Measurements from ENCODE around the gene PAFAH1B1. TPM values are rescaled to one million over a fixed set of nuclear protein-coding genes. Genes with fewer than 3 reads are reported as not detected.

The PAFAH1B1 gene
- total RNA-seq, 1 donor from 2014 or later: 107 TPM

GRCh38 chr17:2731807-2732206 is 138.4 kb downstream of the PAFAH1B1 start:
- DNase-seq (no peak), ATAC-seq (no peak)
- intact Hi-C loops (cut with micrococcal nuclease): no loop called here

GRCh38 chr17:2734939-2735338 is 141.5 kb downstream of the PAFAH1B1 start:
- no peak for ATAC-seq
- intact Hi-C loops (cut with micrococcal nuclease): no loop called here
- no peak for DNase-seq

Small RNAs within 50 kb of the gene (microRNA-seq; reads per million reads assigned to microRNA genes)
- not detected for gene MIR6776 (ENCODE audit: borderline number of aligned reads)

Other genes starting within 250 kb of the PAFAH1B1 start
- gene MNT, start 192.6 kb upstream of the PAFAH1B1 start, total RNA-seq: 10.4 TPM
- 21.5 TPM for gene METTL16, start 81.8 kb upstream of the PAFAH1B1 start, total RNA-seq
- gene CLUH, start 118.1 kb downstream of the PAFAH1B1 start, total RNA-seq: 205 TPM
- gene CCDC92B, start 156.0 kb downstream of the PAFAH1B1 start, total RNA-seq: 0.12 TPM
- 48.9 TPM for gene RAP1GAP2, start 202.8 kb downstream of the PAFAH1B1 start, total RNA-seq

Measured in left ventricle myocardium superior (tissue), 1 donor.